Common myeloid progenitor, CD34-positive (primary cell): ENCODE measurements around the gene ZNF740.
A peak's percentile ranks its signal among the peaks of the same experiment; 100 is the strongest.

Experiments
- CTCF ChIA-PET: fragments of 350-600 bp; sonication (Branson Sonifier 250); formaldehyde crosslinking; loops from one replicate; lab custom pipeline; 2021; ENCODE audit warnings: antibody characterized with exemption; lab: Charles Lee
- POLR2A ChIA-PET: fragments of 350-600 bp; sonication (Branson Sonifier 250); formaldehyde crosslinking; loops from one replicate; lab custom pipeline; 2021; ENCODE audit warnings: antibody characterized with exemption; lab: Charles Lee
- DNase-seq, 3 donors: peaks; one replicate each; pipeline versions ENCODE4 v3.0.0 to v3.0.0-alpha.2; 2013
- H3K27ac ChIP-seq, 2 experiments: 1 replicate in 1 of 2; 2 replicates in 1 of 2; pipeline ENCODE4 v1.7.0; 2013; ENCODE audit warnings: inconsistent platforms in 2 of 2, low read length in 2 of 2, mild to moderate bottlenecking in 2 of 2, low read depth in 1 of 2, moderate library complexity in 1 of 2; ENCODE audit not compliant: severe bottlenecking in 2 of 2, insufficient read depth in 1 of 2, poor library complexity in 1 of 2
- H3K27me3 ChIP-seq, 5 experiments: replicated peaks in 2 of 5; 1 replicate in 3 of 5; 2 replicates in 2 of 5; pipeline versions ENCODE4 v1.6.1 to v1.7.0; 2013; ENCODE audit warnings: low read length in 4 of 5, mild to moderate bottlenecking in 2 of 5, moderate library complexity in 2 of 5, inconsistent platforms in 1 of 5; ENCODE audit not compliant: insufficient read depth in 5 of 5, control insufficient read depth in 4 of 5
- H3K36me3 ChIP-seq, 4 experiments: 1 replicate in 2 of 4; 2 replicates in 2 of 4; pipeline versions ENCODE4 v1.6.1 to v1.7.0; 2013; ENCODE audit warnings: low read length in 3 of 4, control low read depth in 1 of 4, mild to moderate bottlenecking in 1 of 4; ENCODE audit not compliant: control insufficient read depth in 4 of 4, insufficient read depth in 4 of 4
- H3K4me1 ChIP-seq, 4 experiments: 1 replicate in 3 of 4; 2 replicates in 1 of 4; pipeline versions ENCODE4 v1.6.1 to v1.7.1; 2013; ENCODE audit warnings: low read length in 3 of 4, mild to moderate bottlenecking in 3 of 4, control low read depth in 1 of 4, inconsistent platforms in 1 of 4, moderate library complexity in 1 of 4; ENCODE audit not compliant: control insufficient read depth in 4 of 4, insufficient read depth in 4 of 4; ENCODE audit errors: control extremely low read depth in 1 of 4
- H3K4me3 ChIP-seq, 7 experiments: 1 replicate in 4 of 7; 2 replicates in 3 of 7; pipeline versions ENCODE4 v1.5.1 to v1.7.0; 2013; ENCODE audit warnings: mild to moderate bottlenecking in 7 of 7, low read length in 6 of 7, moderate library complexity in 6 of 7, inconsistent platforms in 2 of 7, low read depth in 2 of 7, control low read depth in 1 of 7; ENCODE audit not compliant: insufficient read depth in 4 of 7, control insufficient read depth in 1 of 7; ENCODE audit errors: extremely low read depth in 1 of 7
- H3K9me3 ChIP-seq, 5 experiments: 1 replicate in 4 of 5; 2 replicates in 1 of 5; pipeline versions ENCODE4 v1.6.1 to v1.7.1; 2013; ENCODE audit warnings: low read length in 4 of 5, mild to moderate bottlenecking in 2 of 5, inconsistent platforms in 1 of 5, low read depth in 1 of 5, moderate library complexity in 1 of 5; ENCODE audit not compliant: control insufficient read depth in 4 of 5, insufficient read depth in 2 of 5; ENCODE audit errors: control extremely low read depth in 1 of 5
- WGBS: methylation state at CpG from one replicate; pipeline ENCODE4 v1.1.5; 2013; ENCODE audit not compliant: insufficient coverage; 5-methylcytosine and 5-hydroxymethylcytosine counted together

Gene ZNF740

DNA sequence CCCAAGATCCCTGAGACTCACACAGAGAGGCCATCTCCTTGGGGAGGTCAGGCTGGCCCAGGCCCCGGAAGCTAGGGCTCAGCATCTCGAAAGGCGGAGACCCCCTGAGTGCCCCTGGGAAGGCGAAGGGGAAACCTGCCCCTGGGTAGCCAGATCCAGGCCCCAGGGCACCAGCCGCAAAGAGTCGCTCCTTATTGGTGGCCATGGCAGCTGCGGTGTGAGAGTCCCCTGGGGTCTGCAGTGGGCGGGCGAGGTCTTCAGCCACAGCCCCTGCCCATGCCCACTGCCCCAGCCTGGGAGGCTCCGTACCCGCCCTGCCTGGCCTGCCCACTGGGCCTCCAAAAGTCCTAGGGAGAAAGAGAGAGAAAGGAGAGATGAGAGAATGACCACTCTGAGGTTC is 46.8 kb downstream of the ZNF740 start:
- 98% methylated on average over 8 of the region's 11 CpGs for WGBS
- H3K9me3 ChIP-seq, result no peaks in the 10 kb centered on the region
- peaks cover 0 to 4% (median 0%) of the 10 kb centered on the region in 5 experiments for H3K27me3 ChIP-seq
- no peak overlapping the region for H3K27ac ChIP-seq
- POLR2A ChIA-PET, result no interaction called here
- DNase-seq, result no peak
- no peaks in the 10 kb centered on the region for H3K36me3 ChIP-seq
- CTCF ChIA-PET, result interaction anchor here (1.5 to 21.7 kb wide), 2 partner anchors 12 to 40 kb away, joined by 4 to 212 read pairs; partner anchors contain the start of gene ESPL1
- H3K4me3 ChIP-seq, result no peak overlapping the region
- H3K4me1 ChIP-seq, result peaks cover 6 to 40% (median 34%) of the 10 kb centered on the region in 4 experiments

DNA sequence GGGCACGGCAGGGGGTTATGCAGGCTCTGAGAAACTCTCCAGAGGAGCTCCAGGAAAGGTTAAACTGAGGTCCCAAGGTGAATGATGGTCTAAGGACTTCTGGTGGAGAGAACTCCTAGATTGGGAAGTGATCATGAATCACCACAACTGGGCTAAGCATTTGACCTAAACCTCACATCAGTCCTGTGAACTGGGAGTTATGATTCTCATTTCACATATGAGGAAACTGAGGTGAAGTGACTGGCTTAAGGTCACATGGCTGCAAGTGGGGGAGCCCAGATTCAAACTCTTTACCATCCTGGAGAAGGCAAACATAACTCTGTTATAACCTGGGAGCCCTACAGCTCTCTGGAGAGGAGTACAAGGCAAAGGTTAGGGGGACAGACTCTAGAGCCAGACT is 47.3 kb downstream of the ZNF740 start:
- Histone ChIP-seq H3K27ac (no peak overlapping the region), H3K9me3 (no peaks in the 10 kb centered on the region), H3K36me3 (no peaks in the 10 kb centered on the region), H3K4me1 (peaks cover 6 to 40% (median 34%) of the 10 kb centered on the region in 4 experiments), H3K4me3 (no peak overlapping the region), H3K27me3 (peaks cover 0 to 4% (median 0%) of the 10 kb centered on the region in 5 experiments)
- 100% methylated on average over 1 of the region's 1 CpG for WGBS
- POLR2A ChIA-PET, result no interaction called here
- CTCF ChIA-PET, result interaction anchor here (1.1 to 21.7 kb wide), 3 partner anchors 12 to 40 kb away, joined by 3 to 212 read pairs (median 4); partner anchors contain the start of gene ESPL1
- DNase-seq, result no peak

DNA sequence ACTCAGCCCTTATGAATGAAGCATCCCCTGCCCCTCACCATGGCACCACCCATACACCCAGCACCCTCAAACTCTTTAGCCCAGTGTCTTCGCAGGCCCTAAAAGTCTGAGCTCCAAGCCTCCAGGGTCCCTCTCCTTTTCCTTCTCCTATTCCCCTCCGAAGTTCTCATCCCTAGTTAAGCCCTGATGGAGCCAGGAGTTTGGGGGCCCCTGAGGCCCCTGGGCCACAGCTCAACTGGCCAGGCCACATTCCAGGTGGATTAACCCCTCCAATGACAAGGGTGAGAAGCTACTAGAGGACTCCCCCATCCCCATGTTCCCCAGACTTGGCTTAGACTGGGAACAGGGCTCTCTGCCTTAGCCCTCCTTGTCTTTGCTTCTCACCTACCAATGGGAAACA is 48.9 kb downstream of the ZNF740 start:
- POLR2A ChIA-PET, result no interaction called here
- no peak overlapping the region for H3K4me3 ChIP-seq

DNA sequence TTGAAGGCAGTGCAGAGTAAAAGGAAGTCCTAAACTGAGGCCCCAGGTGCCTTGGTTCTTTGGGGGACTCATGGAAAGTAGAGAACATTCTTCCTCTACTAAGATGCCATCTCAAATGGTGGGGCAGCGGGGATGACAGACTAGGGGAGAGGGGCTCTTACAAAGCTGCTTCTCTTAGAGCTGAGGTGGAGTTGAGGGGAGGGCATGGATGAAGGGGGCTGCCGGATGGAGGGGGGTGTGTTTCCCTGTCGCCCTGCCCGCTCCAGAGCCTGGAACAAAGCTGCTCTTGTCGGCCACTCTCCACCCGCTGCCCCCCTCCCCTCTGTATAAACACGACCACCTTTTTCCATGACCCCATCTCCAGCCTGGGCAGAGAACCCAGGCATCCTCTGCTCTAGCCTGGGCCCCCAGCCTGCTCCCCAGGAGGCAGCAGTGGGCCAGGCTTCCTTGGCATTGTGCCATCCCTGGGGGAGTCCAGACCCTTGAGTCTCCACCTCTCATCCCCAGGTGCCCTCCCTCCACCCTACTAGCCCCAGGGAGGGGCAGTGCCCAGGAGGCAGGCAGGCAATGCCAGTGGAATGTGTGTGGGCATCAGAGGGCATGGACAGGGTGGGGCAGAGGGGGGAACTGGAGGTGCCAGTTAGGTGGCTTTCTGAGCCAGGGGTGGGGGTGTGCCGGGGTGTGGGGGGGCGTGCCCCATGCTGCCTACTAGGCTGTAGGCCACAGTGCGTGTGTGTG is 49.8 kb downstream of the ZNF740 start:
- WGBS, result no CpG with 5 or more reads among the region's 10 CpGs
- DNase-seq, result no peak
- Histone ChIP-seq H3K9me3 (no peaks in the 10 kb centered on the region), H3K4me3 (no peak overlapping the region), H3K4me1 (peaks cover 2 to 36% (median 28%) of the 10 kb centered on the region in 4 experiments), H3K36me3 (no peaks in the 10 kb centered on the region), H3K27ac (no peak overlapping the region), H3K27me3 (peaks cover 0 to 4% (median 0%) of the 10 kb centered on the region in 5 experiments)
- POLR2A ChIA-PET, result no interaction called here
- CTCF ChIA-PET, result interaction anchor here (1.6 to 21.7 kb wide), 2 partner anchors 15 to 56 kb away, joined by 3 to 212 read pairs; no protein-coding TSS in a partner anchor

More for the DNA sequence above, 48.9 kb downstream of the ZNF740 start:
- H3K36me3 ChIP-seq, result no peaks in the 10 kb centered on the region
- H3K4me1 ChIP-seq, result peaks cover 2 to 40% (median 32%) of the 10 kb centered on the region in 4 experiments
- CTCF ChIA-PET, result interaction anchor here (1.0 to 21.7 kb wide), 4 partner anchors 14 to 92 kb away, joined by 3 to 212 read pairs (median 3); no protein-coding TSS in a partner anchor
- no peak for DNase-seq
- peaks cover 0 to 4% (median 0%) of the 10 kb centered on the region in 5 experiments for H3K27me3 ChIP-seq
- H3K9me3 ChIP-seq, result no peaks in the 10 kb centered on the region
- WGBS, result 100% methylated on average over 2 of the region's 2 CpGs
- H3K27ac ChIP-seq, result no peak overlapping the region

DNA sequence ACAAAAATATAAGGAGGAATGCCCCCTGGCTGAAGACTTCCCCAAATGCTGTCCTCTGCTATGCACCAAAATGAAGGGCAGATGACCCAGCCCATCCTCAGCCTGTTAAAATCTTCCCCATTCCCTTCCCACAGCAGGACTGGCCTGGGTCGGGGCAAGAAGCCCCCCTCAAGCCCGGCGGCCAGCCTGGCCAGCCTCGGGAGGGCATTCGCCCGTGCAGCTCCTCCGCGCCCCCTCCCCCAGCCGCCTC is 51.1 kb downstream of the ZNF740 start:
- ChIA-PET CTCF (interaction anchor here (21.7 kb wide), 1 partner anchor 16 kb away, joined by 212 read pairs; no protein-coding TSS in a partner anchor), POLR2A (no interaction called here)
- peaks cover 2 to 40% (median 33%) of the 10 kb centered on the region in 4 experiments for H3K4me1 ChIP-seq

DNA sequence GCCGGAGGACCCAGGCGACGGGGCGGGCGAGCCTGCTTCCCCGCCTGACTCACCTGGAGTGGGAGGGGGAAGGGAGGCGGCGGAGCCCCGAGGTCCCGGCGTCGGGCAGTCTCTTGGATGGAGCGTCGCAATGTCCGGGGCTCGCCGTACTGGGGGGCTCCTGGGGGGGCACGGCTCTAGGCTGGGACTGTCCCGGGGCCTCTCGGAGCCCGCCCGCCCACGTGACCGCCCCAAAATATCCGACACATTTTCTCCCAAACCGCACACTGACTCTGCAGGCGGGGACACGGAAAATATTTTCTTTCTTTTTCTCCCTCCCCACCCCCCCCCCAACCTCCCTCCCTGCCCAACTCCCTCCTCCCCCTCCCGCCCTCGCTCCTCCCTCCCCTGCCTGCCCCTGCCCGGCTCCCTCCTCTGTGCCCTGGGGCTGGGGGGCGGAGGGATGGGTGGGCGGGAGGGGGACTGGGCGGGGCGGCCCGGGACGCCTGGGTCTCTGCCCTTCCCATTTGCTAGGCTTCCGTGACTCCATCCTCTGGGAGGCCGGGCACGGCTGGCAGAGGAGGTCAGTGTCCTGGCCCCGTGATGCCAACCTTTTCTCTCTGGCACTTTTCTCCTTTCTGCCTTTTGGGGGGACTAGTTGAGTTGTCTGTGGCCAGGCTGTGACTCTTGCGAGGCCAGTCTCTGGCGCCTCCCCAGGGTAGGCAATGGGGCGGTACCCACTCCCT is 51.6 kb downstream of the ZNF740 start, which contains the start of gene RARG:
RARG (minus strand) TSS at position 289 of the 725 bp plus-strand sequence. CDS start 4,664 bp downstream, outside the sequence.
- peak within 1 kb of the TSS; percentile 20 to 79 (median 58) for H3K4me3 ChIP-seq
- H3K27ac ChIP-seq, result no peak within 1 kb of the TSS
- ChIA-PET POLR2A (no interaction called here), CTCF (interaction anchor here (21.7 kb wide), 1 partner anchor 16 kb away, joined by 212 read pairs; no protein-coding TSS in a partner anchor)
- peak in 2 of 3 donors; percentile 56 to 65 for DNase-seq
- no peaks in the 10 kb centered on the region for H3K9me3 ChIP-seq
- 0% methylated on average over 21 of the region's 44 CpGs for WGBS
- H3K27me3 ChIP-seq, result peaks cover 0 to 4% (median 0%) of the 10 kb centered on the region in 5 experiments
- peaks cover 2 to 41% (median 35%) of the 10 kb centered on the region in 4 experiments for H3K4me1 ChIP-seq
- H3K36me3 ChIP-seq, result no peaks in the 10 kb centered on the region

More for the DNA sequence above, 51.1 kb downstream of the ZNF740 start:
- peak overlapping the region in 6 of 7 experiments; percentile 20 to 72 (median 54) for H3K4me3 ChIP-seq
- WGBS, result 10% methylated on average over 3 of the region's 9 CpGs
- no peaks in the 10 kb centered on the region for H3K9me3 ChIP-seq
- no peak for DNase-seq
- no peaks in the 10 kb centered on the region for H3K36me3 ChIP-seq
- H3K27ac ChIP-seq, result no peak overlapping the region
- peaks cover 0 to 4% (median 0%) of the 10 kb centered on the region in 5 experiments for H3K27me3 ChIP-seq
